Activated naive CD4-positive, alpha-beta T cell treated with anti-CD3 and anti-CD28 coated beads, Interleukin-2, amount 50 U/mL, for 72 hours (primary cell): Measurements from ENCODE around the gene NIM1K. TPM values are rescaled to one million over a fixed set of nuclear protein-coding genes. Genes with fewer than 3 reads are reported as not detected.
A peak's percentile ranks its signal among the peaks of the same experiment; 100 is the strongest.
"Not testable (repeated sequence)": the region's sequence is repeated elsewhere in the genome, so short reads cannot be mapped to it uniquely, and the experiment has no call there.

Experiments
- ATAC-seq, 2 donors: fragments of 150-1000 bp; cut with Tn5 transposase; 2 replicates each; pipeline ENCODE4 v1.10.0; 2021; ENCODE audit warnings: mild to moderate bottlenecking in 2 of 2, moderate library complexity in 2 of 2
- DNase-seq, 2 donors: peaks; one replicate each; pipeline ENCODE4 v3.0.0; 2021 to 2022; ENCODE audit warnings: low spot score in 2 of 2
- H3K27ac Mint-ChIP-seq, 2 donors: one replicate each; pipeline ENCODE4 v1.8.0; 2022; ENCODE audit warnings: mild to moderate bottlenecking in 2 of 2, mixed read lengths in 2 of 2
- H3K36me3 Mint-ChIP-seq, 2 donors: one replicate each; pipeline ENCODE4 v1.8.0; 2022; ENCODE audit warnings: mixed read lengths in 2 of 2
- H3K9me3 Mint-ChIP-seq, 2 donors: one replicate each; pipeline ENCODE4 v1.8.0; 2022; ENCODE audit warnings: mixed read lengths in 2 of 2
- total RNA-seq, 2 donors: library from RNA; stranded (reverse); gene quantifications; one replicate each; pipeline ENCODE4 v1.2.3, GENCODE V29; 2022

The NIM1K gene
- total RNA-seq = 1 to 10 TPM in 1 of 2 donors, under 1 TPM in 1; 0.14 to 2.3 TPM

GRCh38 chr5:43191740-43192557, at the start of gene NIM1K:
Gene NIM1K, plus strand, starts transcription at chr5:43192225. Its CDS starts 53,551 bp downstream, at chr5:43245776.
- Mint-ChIP-seq H3K36me3 (peaks cover 7 to 15% of the 10 kb centered on the region in 2 donors), H3K9me3 (no peaks in the 10 kb centered on the region), H3K27ac (peak within 1 kb of the TSS; percentile 82 to 94)
- DNase-seq (peak; percentile 49 to 63), ATAC-seq (peak; percentile 49 to 55)

DNA sequence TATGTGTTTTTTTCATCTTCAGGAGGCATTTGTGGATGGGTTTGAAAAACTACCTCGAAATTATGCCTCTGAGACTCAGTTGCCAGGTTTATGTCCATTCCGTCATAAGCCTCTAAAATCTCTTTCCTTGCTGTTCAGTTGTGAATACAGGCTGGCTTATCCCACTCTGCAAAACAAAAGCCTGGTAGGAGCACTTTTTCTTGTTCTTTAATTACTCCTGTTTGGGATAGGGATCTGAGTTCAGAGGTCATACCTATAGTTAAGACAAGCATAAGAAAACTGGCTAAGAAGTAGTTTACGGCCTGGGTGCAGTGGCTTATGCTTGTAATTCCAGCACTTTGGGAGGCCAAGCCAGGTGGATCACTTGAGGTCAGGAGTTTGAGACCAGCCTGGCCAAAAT, 47.0 kb upstream of the NIM1K start:
- H3K9me3 Mint-ChIP-seq = no peaks in the 10 kb centered on the region
- no peak for DNase-seq
- H3K36me3 Mint-ChIP-seq = peaks cover 6 to 28% of the 10 kb centered on the region in 2 donors
- no peak for ATAC-seq
- no peak overlapping the region for H3K27ac Mint-ChIP-seq

- H3K9me3 Mint-ChIP-seq = no peaks in the 10 kb centered on the region
- ATAC-seq (no peak), DNase-seq (no peak)
- H3K27ac Mint-ChIP-seq = no peak overlapping the region
- H3K36me3 Mint-ChIP-seq = peaks cover 6 to 28% of the 10 kb centered on the region in 2 donors
Observed at GRCh38 chr5:43146958-43147357, 45.1 kb upstream of the NIM1K start.

DNA sequence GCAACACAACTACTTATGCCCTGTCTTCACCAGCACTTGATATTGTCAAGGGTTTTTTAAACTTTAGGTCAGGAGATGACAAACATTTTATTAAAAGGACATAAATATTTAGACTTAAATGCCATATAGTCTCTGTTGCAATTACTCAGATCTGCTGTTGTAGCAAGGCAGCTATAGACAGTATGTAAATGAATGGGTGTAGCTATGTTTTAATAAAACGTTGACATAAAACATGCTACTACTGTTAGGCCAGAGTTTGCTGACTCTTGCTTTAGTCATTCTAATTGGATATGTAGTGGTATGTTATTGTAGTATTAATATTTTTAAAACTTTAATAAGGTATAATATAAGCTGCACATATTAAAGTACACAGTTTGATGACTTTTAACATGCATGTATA, 43.6 kb upstream of the NIM1K start:
- Mint-ChIP-seq H3K27ac (no peak overlapping the region), H3K36me3 (peaks cover 2 to 29% of the 10 kb centered on the region in 2 donors), H3K9me3 (no peaks in the 10 kb centered on the region)
- DNase-seq (no peak), ATAC-seq (no peak)

DNA sequence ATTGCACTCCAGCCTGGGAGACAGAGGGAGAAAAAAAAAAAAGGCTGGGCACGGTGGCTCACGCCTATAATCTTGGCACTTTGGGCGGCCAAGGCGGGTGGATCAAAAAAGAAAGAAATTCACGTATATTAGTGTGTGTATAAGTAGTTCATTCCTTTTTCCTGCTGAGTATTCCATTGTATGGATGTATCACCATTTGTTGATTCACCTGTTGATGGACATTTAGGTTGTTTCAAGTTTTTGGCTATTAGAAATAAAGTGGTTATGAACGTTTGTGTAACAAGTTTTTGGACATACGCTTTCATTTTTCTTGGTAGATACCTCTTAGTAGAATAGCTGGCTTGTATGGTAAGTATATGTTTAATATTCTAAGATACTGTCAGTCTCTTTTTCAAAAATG, 42.8 kb upstream of the NIM1K start:
- peaks cover 0 to 26% of the 10 kb centered on the region in 2 donors for H3K36me3 Mint-ChIP-seq

DNA sequence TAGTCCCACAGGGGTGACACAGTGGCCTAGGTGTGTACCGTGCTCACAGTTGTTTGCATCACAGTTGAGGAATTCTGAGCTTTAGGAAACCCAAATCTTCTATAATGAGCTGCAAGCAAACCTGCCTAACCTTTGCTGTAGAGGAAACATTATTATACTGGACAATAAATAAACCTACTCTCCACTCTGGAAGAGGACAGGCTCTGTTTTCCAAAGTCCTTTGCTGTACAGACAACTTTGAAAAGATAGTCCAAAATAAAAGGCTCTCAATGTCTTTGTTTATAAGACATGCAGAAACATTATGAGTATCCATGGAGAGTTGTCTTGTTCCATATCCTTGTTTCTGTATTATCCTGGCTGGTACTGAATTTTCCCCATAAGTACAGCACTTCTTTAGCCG, 42.0 kb upstream of the NIM1K start:
- ATAC-seq = no peak
- Mint-ChIP-seq H3K36me3 (peaks cover 0 to 17% of the 10 kb centered on the region in 2 donors), H3K27ac (no peak overlapping the region), H3K9me3 (no peaks in the 10 kb centered on the region)
- DNase-seq = no peak

More for the DNA sequence above, 42.8 kb upstream of the NIM1K start:
- DNase-seq (no peak), ATAC-seq (no peak)
- Mint-ChIP-seq H3K27ac (no peak overlapping the region), H3K9me3 (no peaks in the 10 kb centered on the region)

GRCh38 chr5:43150748-43151147, 41.3 kb upstream of the NIM1K start:
- no peaks in the 10 kb centered on the region for H3K9me3 Mint-ChIP-seq
- ATAC-seq (no peak), DNase-seq (no peak)
- H3K27ac Mint-ChIP-seq = no peak overlapping the region
- H3K36me3 Mint-ChIP-seq = peaks cover 0 to 11% of the 10 kb centered on the region in 2 donors

GRCh38 chr5:43152946-43153345, 39.1 kb upstream of the NIM1K start:
- Mint-ChIP-seq H3K36me3 (peaks cover 0 to 15% of the 10 kb centered on the region in 2 donors), H3K9me3 (no peaks in the 10 kb centered on the region), H3K27ac (no peak overlapping the region)
- DNase-seq (no peak), ATAC-seq (no peak)

- DNase-seq = no peak
- Mint-ChIP-seq H3K9me3 (no peaks in the 10 kb centered on the region), H3K36me3 (peaks cover 7 to 19% of the 10 kb centered on the region in 2 donors), H3K27ac (no peak overlapping the region)
- ATAC-seq = no peak
Observed at GRCh38 chr5:43154469-43154868, 37.6 kb upstream of the NIM1K start.

DNA sequence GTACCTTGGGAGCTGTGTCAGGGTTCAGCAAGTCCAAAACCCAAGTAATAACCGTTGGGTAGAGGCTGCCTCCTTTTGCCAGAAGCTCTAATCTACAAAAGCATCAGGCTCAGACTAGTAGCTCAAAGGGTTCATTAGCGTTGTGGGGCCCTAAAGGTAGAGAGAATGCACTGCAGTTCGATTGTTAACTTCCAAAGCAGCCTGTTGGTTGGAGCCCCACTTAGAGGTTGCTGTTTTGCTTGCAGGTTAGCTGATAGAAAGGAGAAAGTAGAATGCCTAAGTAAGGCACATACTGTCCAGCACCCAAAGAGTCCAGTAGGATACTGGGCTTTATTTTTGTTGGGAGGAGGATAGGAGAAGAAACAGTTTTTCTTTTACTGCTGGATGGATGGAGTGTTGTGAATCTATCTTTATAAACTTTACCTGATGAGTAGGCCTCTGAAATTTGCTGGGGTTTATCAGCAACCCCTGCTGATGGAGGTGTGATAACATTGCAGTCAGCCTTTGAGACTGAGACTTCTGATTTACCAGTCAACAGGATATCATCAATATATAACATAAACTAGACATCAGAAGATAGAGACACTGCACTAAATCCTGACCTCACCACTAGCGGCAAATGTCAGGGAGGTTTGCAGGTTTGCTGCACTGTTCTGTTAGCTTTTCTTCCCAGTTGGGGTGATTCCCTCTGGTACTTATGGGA, 36.5 kb upstream of the NIM1K start:
- Mint-ChIP-seq H3K9me3 (no peaks in the 10 kb centered on the region), H3K27ac (no peak overlapping the region), H3K36me3 (peaks cover 7 to 19% of the 10 kb centered on the region in 2 donors)
- DNase-seq (no peak), ATAC-seq (no peak)

GRCh38 chr5:43156388-43156787, 35.6 kb upstream of the NIM1K start:
- peak in 1 of 2 donors; percentile 30 for ATAC-seq
- H3K36me3 Mint-ChIP-seq = peaks cover 13 to 27% of the 10 kb centered on the region in 2 donors
- no peak for DNase-seq
- no peaks in the 10 kb centered on the region for H3K9me3 Mint-ChIP-seq
- H3K27ac Mint-ChIP-seq = no peak overlapping the region

DNA sequence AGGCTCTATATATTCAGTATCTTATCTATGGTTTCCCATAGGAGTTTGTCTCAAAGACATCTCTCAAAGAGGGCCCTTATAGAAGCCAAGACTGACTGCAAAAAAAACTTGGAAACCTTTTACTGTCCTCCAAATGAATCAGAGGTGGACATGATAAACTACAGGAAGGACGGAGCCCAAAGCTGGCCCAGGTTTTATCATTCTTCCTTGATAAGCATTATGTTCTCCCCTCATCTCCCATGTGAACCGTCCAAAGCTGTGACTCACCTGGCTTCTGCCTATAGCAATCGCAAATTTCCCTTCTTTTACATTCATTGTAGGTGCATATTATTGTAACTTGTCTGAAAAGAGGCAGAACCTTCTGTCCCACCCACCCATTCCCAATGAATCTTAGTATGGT, 35.0 kb upstream of the NIM1K start:
- Mint-ChIP-seq H3K27ac (no peak overlapping the region), H3K9me3 (no peaks in the 10 kb centered on the region), H3K36me3 (peaks cover 15 to 30% of the 10 kb centered on the region in 2 donors)
- DNase-seq (no peak), ATAC-seq (no peak)

- DNase-seq = no peak
- Mint-ChIP-seq H3K9me3 (no peaks in the 10 kb centered on the region), H3K36me3 (peaks cover 36 to 40% of the 10 kb centered on the region in 2 donors), H3K27ac (peak overlapping the region; percentile 75 to 88)
- ATAC-seq = peak; percentile 82 to 91
Observed at GRCh38 chr5:43161244-43161643, 30.8 kb upstream of the NIM1K start.

DNA sequence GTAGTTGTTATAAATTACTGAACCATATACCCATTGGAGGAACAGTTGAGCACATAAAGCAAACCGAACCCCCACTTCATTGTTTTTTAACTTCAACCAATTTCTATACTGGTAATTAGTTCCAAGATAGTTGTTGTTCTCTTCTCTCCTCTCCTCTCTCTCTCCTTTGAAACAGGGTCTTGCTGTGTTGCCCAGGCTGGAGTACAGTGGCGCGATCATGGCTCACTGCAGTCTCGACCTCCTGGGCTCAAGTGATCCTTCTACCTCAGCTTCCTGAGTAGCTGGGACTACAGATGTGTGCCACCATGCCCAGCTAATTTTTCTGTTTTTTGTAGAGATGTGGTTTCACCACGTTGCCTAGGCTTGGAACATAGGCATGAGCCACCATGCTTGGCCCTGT, 27.2 kb upstream of the NIM1K start:
- Mint-ChIP-seq H3K27ac (peak overlapping the region in 1 of 2 donors; percentile 34), H3K36me3 (peaks cover 27 to 30% of the 10 kb centered on the region in 2 donors)
- not testable (repeated sequence) for H3K9me3 Mint-ChIP-seq, DNase-seq, ATAC-seq

DNA sequence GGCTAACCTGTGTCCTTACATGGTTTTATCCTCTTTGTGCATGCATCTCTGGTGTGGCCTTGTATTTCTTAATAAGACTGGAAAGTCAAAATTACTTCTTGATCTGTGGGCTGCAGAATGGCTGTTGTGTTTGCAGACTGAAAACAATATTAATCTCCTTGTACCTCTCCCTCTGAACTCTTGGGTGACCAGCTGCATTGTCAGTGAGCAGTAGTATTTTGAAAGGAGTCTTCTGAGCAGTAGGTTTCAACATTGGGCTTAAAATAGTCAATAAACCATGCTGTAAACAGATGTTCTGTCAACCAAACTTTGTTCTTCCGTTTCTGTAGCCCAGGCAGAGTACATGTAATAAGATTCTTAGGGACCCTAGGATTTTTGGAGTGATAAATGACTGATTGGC, 26.7 kb upstream of the NIM1K start:
- DNase-seq = no peak
- H3K9me3 Mint-ChIP-seq = no peaks in the 10 kb centered on the region
- no peak overlapping the region for H3K27ac Mint-ChIP-seq
- ATAC-seq = no peak
- H3K36me3 Mint-ChIP-seq = peaks cover 27 to 30% of the 10 kb centered on the region in 2 donors

GRCh38 chr5:43168175-43168574, 23.9 kb upstream of the NIM1K start:
- peak overlapping the region in 1 of 2 donors; percentile 72 for H3K27ac Mint-ChIP-seq
- H3K36me3 Mint-ChIP-seq = peaks cover 20 to 21% of the 10 kb centered on the region in 2 donors
- DNase-seq = no peak
- ATAC-seq = no peak
- H3K9me3 Mint-ChIP-seq = no peaks in the 10 kb centered on the region

GRCh38 chr5:43171451-43171850, 20.6 kb upstream of the NIM1K start:
- H3K36me3 Mint-ChIP-seq = peaks cover 6 to 21% of the 10 kb centered on the region in 2 donors

More at GRCh38 chr5:43171451-43171850, 20.6 kb upstream of the NIM1K start:
- ATAC-seq = no peak
- no peaks in the 10 kb centered on the region for H3K9me3 Mint-ChIP-seq
- no peak for DNase-seq
- no peak overlapping the region for H3K27ac Mint-ChIP-seq
